DOHH2 (cell line): ENCODE results near the gene CENPP.
"Not testable (repeated sequence)": the region's sequence is repeated elsewhere in the genome, so short reads cannot be mapped to it uniquely, and the experiment has no call there.

Experiments
- H3F3A ChIP-seq: fragments of 200-600 bp; sonication (generic), shearing (Covaris generic); 2 replicates; pipeline ENCODE4 v1.6.0; 2016; ENCODE audit warnings: antibody characterized with exemption, mild to moderate bottlenecking; ENCODE audit not compliant: control insufficient read depth, insufficient read depth
- H3K27ac ChIP-seq: fragments of 200-600 bp; sonication (generic); 2 replicates; pipeline ENCODE4 v1.5.1; 2014; ENCODE audit warnings: low read depth, mild to moderate bottlenecking, low read length, moderate library complexity
- H3K27me3 ChIP-seq: fragments of 200-600 bp; sonication (generic); 2 replicates; pipeline ENCODE4 v1.6.1; 2014; ENCODE audit warnings: mild to moderate bottlenecking, low read length, mixed read lengths; ENCODE audit not compliant: control insufficient read depth
- H3K36me3 ChIP-seq: fragments of 200-600 bp; sonication (generic); 2 replicates; pipeline ENCODE4 v1.6.1; 2014; ENCODE audit warnings: mild to moderate bottlenecking, low read length, moderate library complexity, mixed read lengths; ENCODE audit not compliant: control insufficient read depth
- H3K4me1 ChIP-seq: fragments of 200-600 bp; sonication (generic); 2 replicates; pipeline ENCODE4 v1.6.1; 2014; ENCODE audit warnings: mild to moderate bottlenecking, low read length, mixed read lengths; ENCODE audit not compliant: control insufficient read depth
- H3K4me2 ChIP-seq: fragments of 200-600 bp; sonication (generic); 2 replicates; pipeline ENCODE4 v1.6.0; 2014; ENCODE audit warnings: mild to moderate bottlenecking, low read length, moderate library complexity
- H3K4me3 ChIP-seq: fragments of 200-600 bp; sonication (generic); 2 replicates; pipeline ENCODE4 v1.5.1; 2014; ENCODE audit warnings: mild to moderate bottlenecking, low read length, mixed read lengths
- H3K79me2 ChIP-seq: fragments of 200-600 bp; sonication (generic); 2 replicates; pipeline ENCODE4 v1.6.1; 2014; ENCODE audit warnings: mild to moderate bottlenecking, low read length, mixed read lengths; ENCODE audit not compliant: control insufficient read depth
- H3K9me2 ChIP-seq: fragments of 200-600 bp; sonication (generic); replicated peaks from 2 replicates; pipeline ENCODE4 v1.6.1; 2014; ENCODE audit warnings: mild to moderate bottlenecking, low read length, mixed read lengths; ENCODE audit not compliant: control insufficient read depth
- H3K9me3 ChIP-seq: fragments of 200-600 bp; sonication (generic); 2 replicates; pipeline ENCODE4 v1.6.1; 2014; ENCODE audit warnings: antibody characterized with exemption, low read length, mixed read lengths; ENCODE audit not compliant: control insufficient read depth, insufficient read depth
- H4K20me1 ChIP-seq: fragments of 200-600 bp; sonication (generic); 2 replicates; pipeline ENCODE4 v1.6.0; 2014; ENCODE audit warnings: low read depth, mild to moderate bottlenecking, antibody characterized with exemption, low read length, moderate library complexity; ENCODE audit not compliant: control insufficient read depth, insufficient read depth
- CTCF ChIP-seq: fragments of 200-600 bp; sonication (generic); IDR thresholded peaks from one replicate; pipeline ENCODE4 v1.5.1; 2014; ENCODE audit warnings: antibody characterized with exemption, mild to moderate bottlenecking, low read depth, low read length; ENCODE audit not compliant: poor library complexity, severe bottlenecking
- EZH2phosphoT487 ChIP-seq: fragments of 200-600 bp; sonication (generic); IDR thresholded peaks from 2 replicates; pipeline ENCODE4 v1.6.1; 2017; ENCODE audit warnings: borderline replicate concordance, mild to moderate bottlenecking, antibody characterized with exemption, low read length, moderate library complexity, mixed read lengths

The CENPP gene

DNA sequence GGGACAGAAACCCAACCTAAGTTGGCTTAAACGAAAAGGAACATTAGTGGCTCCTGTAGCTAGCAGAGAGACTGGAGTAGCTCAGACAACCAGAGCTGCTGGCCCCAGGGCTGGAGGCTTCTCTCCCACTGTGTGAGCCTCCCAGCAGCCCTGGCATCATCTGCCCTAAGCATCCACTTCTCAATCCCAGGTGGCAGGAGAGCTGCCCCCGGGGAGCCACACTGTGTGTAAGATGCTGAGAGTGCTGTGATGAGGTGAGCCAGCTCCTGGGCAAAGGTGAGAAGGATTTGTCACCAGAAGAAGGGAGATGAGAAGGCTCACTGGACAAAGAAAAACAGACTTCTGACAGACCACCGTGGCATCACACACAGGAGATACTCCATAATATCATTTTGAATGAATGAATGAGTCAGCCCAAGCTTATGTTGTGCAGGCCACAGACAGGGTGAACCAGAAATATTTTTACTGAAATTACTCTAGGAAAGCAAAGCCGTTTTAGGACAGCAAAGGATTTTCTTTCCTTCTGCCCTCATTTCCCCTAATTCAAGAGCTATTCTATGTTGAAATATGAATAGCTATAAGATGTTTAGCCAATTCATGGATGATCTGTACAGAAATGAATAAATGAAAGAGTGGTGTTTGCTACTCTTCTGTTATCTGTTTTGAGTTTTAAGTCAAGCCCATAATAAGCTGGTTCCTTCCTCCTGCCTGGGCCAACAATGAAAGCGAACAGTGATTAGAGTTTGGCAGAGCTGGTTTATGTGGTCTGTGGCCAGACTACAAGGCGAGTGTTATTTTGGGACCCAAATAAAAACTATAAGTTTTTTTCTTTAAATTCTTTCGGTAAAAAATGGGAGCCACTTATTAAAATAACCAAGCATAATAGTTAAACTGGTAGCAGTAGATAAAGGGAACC is 267.5 kb downstream of the CENPP start:
- TF ChIP-seq CTCF (no peak), EZH2phosphoT487 (no peak)
- H3K36me3 ChIP-seq = no peaks in the 10 kb centered on the region
- no peaks in the 10 kb centered on the region for H4K20me1 ChIP-seq
- no peak overlapping the region for H3K4me2 ChIP-seq
- no peaks in the 10 kb centered on the region for H3K9me3 ChIP-seq
- no peaks in the 10 kb centered on the region for H3K9me2 ChIP-seq
- H3K27ac ChIP-seq = no peak overlapping the region
- H3K4me1 ChIP-seq = no peaks in the 10 kb centered on the region
- no peaks in the 10 kb centered on the region for H3F3A ChIP-seq
- no peaks in the 10 kb centered on the region for H3K79me2 ChIP-seq
- H3K27me3 ChIP-seq = no peaks in the 10 kb centered on the region
- no peak overlapping the region for H3K4me3 ChIP-seq

DNA sequence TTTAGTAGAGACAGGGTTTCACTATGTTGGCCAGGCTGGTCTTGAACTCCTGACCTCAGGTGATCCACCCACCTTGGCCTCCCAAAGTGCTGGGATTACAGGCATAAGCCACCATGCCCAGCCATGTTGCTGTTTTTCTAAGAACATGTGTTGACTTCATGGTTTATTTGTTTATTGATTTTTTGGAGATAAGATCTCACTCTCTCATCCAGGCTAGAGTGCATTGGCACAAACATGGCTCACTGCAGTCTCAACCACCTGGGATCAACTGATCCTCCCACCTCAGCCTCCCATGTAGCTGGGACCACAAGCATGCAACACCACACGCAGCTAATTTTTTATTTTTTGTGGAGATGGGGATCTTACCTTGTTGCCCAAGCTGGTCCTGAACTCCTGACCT is 269.3 kb downstream of the CENPP start:
- not testable (repeated sequence) for H3K27ac ChIP-seq, H3K4me3 ChIP-seq, H3K27me3 ChIP-seq, H3K9me3 ChIP-seq, H3K4me2 ChIP-seq, H3K36me3 ChIP-seq, H3F3A ChIP-seq, H4K20me1 ChIP-seq, H3K9me2 ChIP-seq, H3K79me2 ChIP-seq, H3K4me1 ChIP-seq

- no peak for TF ChIP-seq EZH2phosphoT487
- no peak for TF ChIP-seq CTCF
- Histone ChIP-seq H3K27ac (no peak overlapping the region), H4K20me1 (no peaks in the 10 kb centered on the region), H3K4me2 (no peak overlapping the region), H3K9me2 (no peaks in the 10 kb centered on the region), H3K4me3 (no peak overlapping the region), H3K4me1 (no peaks in the 10 kb centered on the region), H3K9me3 (no peaks in the 10 kb centered on the region), H3K36me3 (no peaks in the 10 kb centered on the region), H3K79me2 (no peaks in the 10 kb centered on the region), H3F3A (no peaks in the 10 kb centered on the region), H3K27me3 (no peaks in the 10 kb centered on the region)
These were observed 270.2 kb downstream of the CENPP start for GRCh38 chr9:92595930-92596329.

DNA sequence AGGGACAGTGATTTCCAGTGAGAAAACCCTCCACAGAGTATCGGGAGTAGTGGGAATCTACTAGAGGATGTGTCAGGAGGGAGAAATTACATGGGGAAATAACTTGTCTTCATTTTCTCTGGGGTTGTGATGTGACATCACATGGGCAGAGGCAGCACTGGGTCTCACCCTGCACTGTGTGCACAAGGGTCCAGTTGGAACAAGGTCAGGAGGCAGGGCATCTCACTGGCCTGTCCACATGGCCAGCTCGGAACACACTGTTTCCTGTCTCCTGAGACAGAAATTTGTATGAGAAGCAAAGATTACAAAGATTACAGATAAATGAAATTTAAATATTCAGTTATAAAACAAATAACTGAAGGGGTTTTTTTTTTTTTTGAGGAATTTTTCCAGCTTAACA is 272.6 kb downstream of the CENPP start:
- Histone ChIP-seq H3K79me2 (no peaks in the 10 kb centered on the region), H3K9me3 (no peaks in the 10 kb centered on the region), H3K4me1 (no peaks in the 10 kb centered on the region), H3F3A (no peaks in the 10 kb centered on the region), H4K20me1 (no peaks in the 10 kb centered on the region), H3K36me3 (no peaks in the 10 kb centered on the region), H3K9me2 (no peaks in the 10 kb centered on the region), H3K4me3 (no peak overlapping the region), H3K27me3 (no peaks in the 10 kb centered on the region), H3K27ac (no peak overlapping the region), H3K4me2 (no peak overlapping the region)
- TF ChIP-seq EZH2phosphoT487 = no peak
- TF ChIP-seq CTCF = no peak
